ENCODE results near the gene CORO1C.

The CORO1C gene

DNA sequence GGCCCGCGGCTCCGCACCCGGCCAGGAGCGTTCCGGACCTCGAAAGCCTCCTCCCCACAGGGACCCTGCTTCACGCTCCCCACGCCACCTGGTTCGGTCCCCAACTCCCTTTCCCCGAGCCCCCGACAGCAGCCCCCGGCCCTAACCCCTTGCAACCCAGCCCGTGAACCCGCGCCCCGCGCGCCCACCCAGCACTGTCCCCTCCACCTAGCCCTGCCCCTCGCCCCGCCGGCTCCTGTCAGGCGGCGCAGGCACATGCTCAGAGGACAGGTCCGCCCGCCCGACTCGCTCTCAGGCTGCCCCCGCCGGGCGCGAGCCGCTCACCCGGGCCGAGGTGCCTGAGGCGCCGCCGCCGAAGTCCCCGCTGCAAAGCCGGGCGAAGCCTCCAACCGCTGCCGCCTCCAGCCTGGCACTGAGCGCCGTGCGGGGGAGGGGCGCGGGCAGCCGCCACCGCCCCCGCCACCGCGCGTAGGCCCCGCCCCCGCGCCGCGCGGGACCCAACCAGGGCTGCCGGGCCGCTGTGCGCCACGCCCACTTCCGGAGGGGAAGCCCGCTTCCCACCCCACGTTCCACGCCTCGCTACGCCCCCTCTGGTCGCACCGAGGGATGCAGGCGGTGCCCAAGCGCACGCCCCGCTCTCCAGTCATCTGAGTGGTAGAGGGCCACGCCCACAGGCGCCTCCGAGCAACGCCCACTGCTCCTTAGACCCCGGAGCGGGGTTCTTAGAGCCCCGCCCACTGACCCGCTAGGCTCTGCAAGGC, at the start of gene CORO1C:
CORO1C (minus strand) TSS at position 414 of the 761 bp plus-strand sequence. CDS start 30,200 bp downstream, outside the sequence.
- TF ChIP-seq, protein P1, sequence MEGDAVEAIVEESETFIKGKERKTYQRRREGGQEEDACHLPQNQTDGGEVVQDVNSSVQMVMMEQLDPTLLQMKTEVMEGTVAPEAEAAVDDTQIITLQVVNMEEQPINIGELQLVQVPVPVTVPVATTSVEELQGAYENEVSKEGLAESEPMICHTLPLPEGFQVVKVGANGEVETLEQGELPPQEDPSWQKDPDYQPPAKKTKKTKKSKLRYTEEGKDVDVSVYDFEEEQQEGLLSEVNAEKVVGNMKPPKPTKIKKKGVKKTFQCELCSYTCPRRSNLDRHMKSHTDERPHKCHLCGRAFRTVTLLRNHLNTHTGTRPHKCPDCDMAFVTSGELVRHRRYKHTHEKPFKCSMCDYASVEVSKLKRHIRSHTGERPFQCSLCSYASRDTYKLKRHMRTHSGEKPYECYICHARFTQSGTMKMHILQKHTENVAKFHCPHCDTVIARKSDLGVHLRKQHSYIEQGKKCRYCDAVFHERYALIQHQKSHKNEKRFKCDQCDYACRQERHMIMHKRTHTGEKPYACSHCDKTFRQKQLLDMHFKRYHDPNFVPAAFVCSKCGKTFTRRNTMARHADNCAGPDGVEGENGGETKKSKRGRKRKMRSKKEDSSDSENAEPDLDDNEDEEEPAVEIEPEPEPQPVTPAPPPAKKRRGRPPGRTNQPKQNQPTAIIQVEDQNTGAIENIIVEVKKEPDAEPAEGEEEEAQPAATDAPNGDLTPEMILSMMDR (IDR thresholded peaks at IDR 0.05; ENCODE audit: insufficient read depth, low read depth, low read length, missing control alignments) = peak; percentile 83
- H3K4me3 ChIP-seq (ENCODE audit: low read depth, low read length) = peak within 1 kb of the TSS; percentile 86
- peak; percentile 97 for DNase-seq (ENCODE audit: low read depth)

DNA sequence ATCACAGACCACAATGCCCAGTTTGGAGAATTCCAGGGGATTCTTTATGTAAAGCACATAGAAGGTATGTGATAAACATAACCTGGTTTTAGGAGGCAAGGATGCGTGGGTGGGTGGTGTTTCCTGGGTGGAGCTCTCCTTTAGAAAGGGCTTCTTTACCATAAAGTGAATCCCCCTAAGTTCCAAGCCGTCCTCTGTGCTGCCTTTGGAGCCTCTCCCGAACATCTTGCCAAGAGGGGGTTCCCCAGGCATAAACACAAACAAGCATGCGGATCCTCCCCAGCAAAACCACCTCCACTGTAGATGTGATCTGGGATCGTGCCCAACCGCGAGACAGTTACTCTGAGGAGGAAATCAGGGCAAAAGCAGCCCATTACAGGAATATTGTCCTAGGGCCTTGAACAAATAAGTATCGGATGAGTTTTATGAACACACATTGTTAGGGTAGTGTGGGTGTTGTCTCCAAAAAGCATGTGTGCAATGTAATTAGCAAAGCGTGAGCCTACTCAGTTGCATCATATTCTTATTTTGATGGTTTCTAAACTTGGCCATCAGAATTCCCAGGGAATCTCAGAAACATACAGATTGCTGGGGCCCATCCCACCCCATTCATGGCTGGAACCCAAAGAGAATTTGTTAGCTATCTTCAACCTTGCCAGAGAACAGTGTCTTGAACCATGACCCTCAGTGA, 48.8 kb upstream of the CORO1C start:
- no peak for DNase-seq (ENCODE audit: low read depth)
- H3K4me3 ChIP-seq (ENCODE audit: low read depth, low read length) = no peak overlapping the region
- TF ChIP-seq, protein P1 (IDR thresholded peaks at IDR 0.05; ENCODE audit: insufficient read depth, low read depth, low read length, missing control alignments) = no peak

DNA sequence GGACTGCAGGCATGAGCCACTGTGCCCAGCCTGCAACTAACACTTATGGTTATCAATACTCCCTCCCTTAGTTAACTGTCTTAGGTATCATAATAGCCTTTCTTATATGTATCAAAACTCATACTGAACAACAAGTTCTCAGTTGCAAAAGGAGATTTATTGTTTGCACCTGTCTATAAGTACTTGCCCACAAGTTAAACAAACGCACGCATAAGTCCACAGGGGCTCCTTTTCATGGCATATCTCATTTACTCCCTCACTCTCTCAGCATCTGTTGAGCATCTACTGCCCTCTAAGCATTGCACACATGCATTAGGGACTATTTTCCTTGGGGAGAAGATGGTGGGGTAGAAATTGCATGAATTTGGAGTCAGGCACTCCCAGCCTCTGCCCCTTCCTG, 46.7 kb upstream of the CORO1C start:
- no peak overlapping the region for H3K4me3 ChIP-seq (ENCODE audit: low read depth, low read length)
- no peak for DNase-seq (ENCODE audit: low read depth)
- TF ChIP-seq, protein P1 (IDR thresholded peaks at IDR 0.05; ENCODE audit: insufficient read depth, low read depth, low read length, missing control alignments) = no peak

DNA sequence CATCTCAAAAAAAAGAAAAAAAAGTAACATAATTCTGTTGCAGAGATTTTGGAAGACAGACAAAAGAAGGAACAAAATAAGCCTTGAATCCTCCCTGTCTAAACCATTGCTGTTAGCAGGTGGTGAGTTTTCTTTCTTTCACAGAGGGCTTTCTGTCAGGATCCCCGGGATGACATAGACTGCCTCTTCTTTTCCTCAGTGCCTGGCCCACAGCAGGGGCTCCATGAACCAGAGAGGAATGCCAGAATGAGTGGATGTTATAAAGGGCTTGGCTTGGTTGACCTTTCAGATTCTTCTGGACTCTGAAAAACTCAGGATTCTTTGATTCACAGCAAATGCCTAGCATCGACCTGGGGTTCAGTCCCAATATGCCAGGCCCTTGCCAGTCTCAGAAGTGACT, 45.8 kb upstream of the CORO1C start:
- DNase-seq (ENCODE audit: low read depth) = no peak
- TF ChIP-seq, protein P1 (IDR thresholded peaks at IDR 0.05; ENCODE audit: insufficient read depth, low read depth, low read length, missing control alignments) = no peak
- H3K4me3 ChIP-seq (ENCODE audit: low read depth, low read length) = no peak overlapping the region

DNA sequence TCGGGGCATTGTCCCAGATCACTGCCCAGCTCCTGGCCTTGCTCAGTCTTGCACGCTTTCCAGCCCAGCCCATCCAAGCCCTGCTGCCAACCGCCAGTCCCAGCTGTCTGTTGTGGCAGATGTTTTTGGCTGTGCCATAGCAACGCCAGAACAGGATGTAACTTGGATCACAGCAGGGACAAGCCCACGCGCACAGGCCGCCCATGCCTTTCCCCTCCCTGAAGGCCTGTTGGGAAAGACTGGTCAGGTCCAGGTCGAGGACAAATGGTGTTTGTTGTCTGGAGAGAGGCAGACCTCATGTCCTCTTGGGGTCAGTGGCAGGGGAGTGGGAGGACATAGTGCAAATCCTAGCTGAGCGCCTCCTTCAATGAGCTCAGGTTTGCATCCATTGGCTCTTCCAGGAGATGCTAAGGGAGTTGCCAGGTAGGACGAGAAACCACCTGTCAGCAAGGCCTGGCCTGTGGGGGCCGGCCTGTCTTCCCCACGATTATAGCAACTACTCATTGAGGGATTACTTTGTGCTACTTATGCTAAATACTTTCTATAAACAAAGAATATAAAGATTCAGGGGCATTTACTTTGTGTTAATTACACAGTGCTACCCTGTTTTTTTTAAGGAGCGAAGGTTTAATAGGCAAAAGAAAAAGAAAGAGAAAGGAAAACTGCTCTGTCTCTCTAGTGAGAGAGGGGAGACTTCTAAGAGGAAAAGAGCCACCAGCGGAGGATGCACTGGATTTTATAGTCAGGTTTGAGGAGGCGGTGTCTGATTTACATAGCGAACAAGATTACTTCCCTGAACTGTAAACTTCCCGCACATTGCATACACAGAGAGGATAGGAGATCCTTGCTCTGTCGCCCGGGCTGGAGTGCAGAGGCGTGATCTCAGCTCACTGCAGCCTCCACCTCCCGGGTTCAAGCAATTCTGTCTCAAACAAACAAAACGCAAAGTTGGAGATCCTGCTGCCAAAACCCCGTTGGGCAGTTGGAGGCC, 42.8 kb upstream of the CORO1C start:
- TF ChIP-seq, protein P1 (IDR thresholded peaks at IDR 0.05; ENCODE audit: insufficient read depth, low read depth, low read length, missing control alignments) = no peak
- H3K4me3 ChIP-seq (ENCODE audit: low read depth, low read length) = no peak overlapping the region
- no peak for DNase-seq (ENCODE audit: low read depth)

All from GM12865 (cell line).